ENCODE data around the gene C2orf15.
"Not testable (repeated sequence)": the region's sequence is repeated elsewhere in the genome, so short reads cannot be mapped to it uniquely, and the experiment has no call there.

The C2orf15 gene

GRCh38 chr2:99141110-99142108, at the start of gene C2orf15:
Gene C2orf15 (plus strand): TSS chr2:99141707. CDS start chr2:99150559, 8,852 bp downstream.
- DNase-seq (ENCODE audit: low read depth): peak; percentile 93

- no peak for DNase-seq (ENCODE audit: low read depth)
Observed at GRCh38 chr2:99096728-99097127, 44.8 kb upstream of the C2orf15 start.

- DNase-seq (ENCODE audit: low read depth): no peak
Observed at GRCh38 chr2:99101697-99102096, 39.8 kb upstream of the C2orf15 start.

- no peak for DNase-seq (ENCODE audit: low read depth)
Observed at GRCh38 chr2:99104006-99104405, 37.5 kb upstream of the C2orf15 start.

GRCh38 chr2:99106913-99107312, 34.6 kb upstream of the C2orf15 start:
- no peak for DNase-seq (ENCODE audit: low read depth)

- DNase-seq (ENCODE audit: low read depth): no peak
Observed at GRCh38 chr2:99111236-99111635, 30.3 kb upstream of the C2orf15 start.

- no peak for DNase-seq (ENCODE audit: low read depth)
Observed at GRCh38 chr2:99111945-99112344, 29.6 kb upstream of the C2orf15 start.

GRCh38 chr2:99112617-99113016, 28.9 kb upstream of the C2orf15 start:
- no peak for DNase-seq (ENCODE audit: low read depth)

GRCh38 chr2:99127981-99128380, 13.5 kb upstream of the C2orf15 start:
- no peak for DNase-seq (ENCODE audit: low read depth)

GRCh38 chr2:99135044-99135556, 6.4 kb upstream of the C2orf15 start:
- not testable (repeated sequence) for DNase-seq (ENCODE audit: low read depth)

GRCh38 chr2:99139003-99139402, 2.5 kb upstream of the C2orf15 start:
- DNase-seq (ENCODE audit: low read depth): no peak

- peak; percentile 13 for DNase-seq (ENCODE audit: low read depth)
Observed at GRCh38 chr2:99140056-99140859, 1.2 kb upstream of the C2orf15 start.

GRCh38 chr2:99140860-99141109, 722 bp upstream of the C2orf15 start:
- DNase-seq (ENCODE audit: low read depth): no peak

GRCh38 chr2:99150706-99151105, 9.2 kb downstream of the C2orf15 start:
- DNase-seq (ENCODE audit: low read depth): no peak

GRCh38 chr2:99152199-99152895, 10.8 kb downstream of the C2orf15 start:
- DNase-seq (ENCODE audit: low read depth): no peak

GRCh38 chr2:99153921-99154604, 12.6 kb downstream of the C2orf15 start:
- DNase-seq (ENCODE audit: low read depth): no peak

- DNase-seq (ENCODE audit: low read depth): peak; percentile 93
Observed at GRCh38 chr2:99154643-99155536, 13.4 kb downstream of the C2orf15 start, which contains the start of the genes LIPT1 and TSGA10. Gene LIPT1 (plus strand): TSS chr2:99154967. CDS start chr2:99161958, 6,991 bp downstream. Gene TSGA10 (minus strand): TSS chr2:99154942. CDS start chr2:99109439, 45,503 bp downstream.

GRCh38 chr2:99156891-99157290, 15.4 kb downstream of the C2orf15 start:
- DNase-seq (ENCODE audit: low read depth): no peak

- DNase-seq (ENCODE audit: low read depth): no peak
Observed at GRCh38 chr2:99158599-99158998, 17.1 kb downstream of the C2orf15 start.

GRCh38 chr2:99159594-99159993, 18.1 kb downstream of the C2orf15 start:
- DNase-seq (ENCODE audit: low read depth): no peak
